HFFc6 (cell line): ENCODE data around the gene IQCE. TPM values are rescaled to one million over a fixed set of nuclear protein-coding genes. Genes with fewer than 3 reads are reported as not detected.

Source experiments
- DNase-seq: peaks from one replicate; pipeline ENCODE4 v3.0.0-alpha.2; 2018
- H3K27ac Mint-ChIP-seq: 2 replicates; pipeline ENCODE4 v1.8.0; 2020; ENCODE audit warnings: mild to moderate bottlenecking, mixed read lengths
- H3K27me3 Mint-ChIP-seq: 2 replicates; pipeline ENCODE4 v1.8.0; 2021; ENCODE audit warnings: mild to moderate bottlenecking, moderate library complexity, mixed read lengths; ENCODE audit not compliant: insufficient read depth
- H3K36me3 Mint-ChIP-seq: 2 replicates; pipeline ENCODE4 v1.8.0; 2021; ENCODE audit warnings: low read depth, mixed read lengths
- H3K4me1 Mint-ChIP-seq: 2 replicates; pipeline ENCODE4 v1.8.0; 2020; ENCODE audit warnings: low read depth, mixed read lengths
- H3K4me3 Mint-ChIP-seq: 2 replicates; pipeline ENCODE4 v1.8.0; 2020; ENCODE audit warnings: mild to moderate bottlenecking, moderate library complexity, mixed read lengths
- H3K9me3 Mint-ChIP-seq: 2 replicates; pipeline ENCODE4 v1.8.0; 2020; ENCODE audit warnings: mild to moderate bottlenecking, mixed read lengths
- CTCF ChIP-seq: fragments of 200-600 bp; sonication (generic); IDR thresholded peaks from 2 replicates; pipeline ENCODE4 v1.5.0; 2021; ENCODE audit warnings: antibody characterized with exemption, mild to moderate bottlenecking
- total RNA-seq, 6 experiments: library from RNA; stranded (reverse); fragmentation: NEBNext Ultra II Directional; extraction: Animal tissue kit (Norgen Biotek cat#: 25700); gene quantifications; 2 replicates in 1 of 6; 3 replicates in 5 of 6; pipeline ENCODE4 v1.2.3, GENCODE V29; 2021

Gene IQCE
- total RNA-seq, 6 experiments from 2014 or later: 14.9 to 18.1 (median 17.0) TPM

- no peaks in the 10 kb centered on the region; the same call in 1 of the 2 replicates for H3K27me3 Mint-ChIP-seq
- H3K4me1 Mint-ChIP-seq: peaks cover 14% of the 10 kb centered on the region
- TF ChIP-seq CTCF: no peak
- DNase-seq: no peak
- no peaks in the 10 kb centered on the region for H3K9me3 Mint-ChIP-seq
- no peak overlapping the region for H3K27ac Mint-ChIP-seq
- H3K36me3 Mint-ChIP-seq: peaks cover 16% of the 10 kb centered on the region
- no peak overlapping the region for H3K4me3 Mint-ChIP-seq
These were observed 18.1 kb downstream of the IQCE start for GRCh38 chr7:2576742-2577491.

DNA sequence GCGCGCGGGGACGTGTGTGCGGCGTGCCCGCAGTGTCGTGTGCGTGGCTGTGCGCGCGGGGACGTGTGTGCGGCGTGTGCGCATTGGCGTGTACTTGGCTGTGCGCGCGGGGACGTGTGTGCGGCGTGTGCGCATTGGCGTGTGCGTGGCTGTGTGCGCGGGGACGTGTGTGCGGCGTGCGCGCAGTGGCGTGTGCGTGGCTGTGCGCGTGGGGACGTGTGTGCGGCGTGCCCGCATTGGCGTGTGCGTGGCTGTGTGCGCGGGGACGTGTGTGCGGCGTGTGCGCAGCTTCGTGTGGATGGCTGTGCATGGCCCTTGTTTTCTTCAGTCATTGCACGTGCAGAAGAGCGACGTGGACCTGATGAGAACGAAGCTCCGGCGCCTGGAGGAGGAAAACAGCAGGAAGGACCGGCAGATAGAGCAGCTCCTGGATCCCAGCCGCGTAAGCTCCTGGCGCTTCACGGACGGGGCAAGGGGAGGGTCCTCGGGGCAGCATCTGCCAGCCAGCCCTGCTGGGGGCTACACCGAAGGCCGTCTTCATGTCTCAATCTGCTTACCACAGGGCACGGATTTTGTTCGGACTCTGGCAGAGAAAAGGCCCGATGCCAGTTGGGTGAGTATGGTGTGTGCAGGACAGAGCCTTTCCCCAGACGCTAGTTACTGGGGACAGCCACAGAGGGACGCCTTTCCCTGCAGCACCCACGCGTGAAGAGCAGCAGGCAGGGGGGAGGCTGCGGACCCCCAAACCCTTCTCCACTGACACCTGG lies 19.3 kb downstream of the IQCE start:
- Mint-ChIP-seq H3K4me3 (no peak overlapping the region), H3K9me3 (no peaks in the 10 kb centered on the region), H3K27ac (no peak overlapping the region), H3K36me3 (peaks cover 21% of the 10 kb centered on the region), H3K4me1 (peaks cover 2% of the 10 kb centered on the region), H3K27me3 (no peaks in the 10 kb centered on the region; the same call in 1 of the 2 replicates)
- no peak for DNase-seq
- no peak for TF ChIP-seq CTCF

- Mint-ChIP-seq H3K9me3 (no peaks in the 10 kb centered on the region), H3K4me3 (no peak overlapping the region), H3K27me3 (no peaks in the 10 kb centered on the region; the same call in 1 of the 2 replicates), H3K36me3 (peaks cover 24% of the 10 kb centered on the region), H3K27ac (no peak overlapping the region), H3K4me1 (no peaks in the 10 kb centered on the region; the same call in 1 of the 2 replicates)
- TF ChIP-seq CTCF: no peak
- no peak for DNase-seq
These were observed 21.9 kb downstream of the IQCE start for GRCh38 chr7:2580636-2581035.

GRCh38 chr7:2582006-2582735 lies 23.4 kb downstream of the IQCE start:
- H3K27me3 Mint-ChIP-seq: no peaks in the 10 kb centered on the region; the same call in 1 of the 2 replicates
- H3K4me3 Mint-ChIP-seq: no peak overlapping the region
- H3K27ac Mint-ChIP-seq: no peak overlapping the region
- no peak for DNase-seq
- no peak for TF ChIP-seq CTCF
- no peaks in the 10 kb centered on the region for H3K4me1 Mint-ChIP-seq
- peaks cover 20% of the 10 kb centered on the region; the same call in 1 of the 2 replicates for H3K36me3 Mint-ChIP-seq
- no peaks in the 10 kb centered on the region for H3K9me3 Mint-ChIP-seq

- H3K36me3 Mint-ChIP-seq: peaks cover 25% of the 10 kb centered on the region; the same call in 1 of the 2 replicates
- no peak overlapping the region for H3K4me3 Mint-ChIP-seq
- no peak for TF ChIP-seq CTCF
- H3K27me3 Mint-ChIP-seq: no peaks in the 10 kb centered on the region; the same call in 1 of the 2 replicates
- no peaks in the 10 kb centered on the region for H3K9me3 Mint-ChIP-seq
- no peak for DNase-seq
- H3K4me1 Mint-ChIP-seq: no peaks in the 10 kb centered on the region
- no peak overlapping the region for H3K27ac Mint-ChIP-seq
These were observed 25.2 kb downstream of the IQCE start for GRCh38 chr7:2583798-2584580.
